NCI-H2029 (cell line): ENCODE results near the gene PITX3.
"Not testable (repeated sequence)": the region's sequence is repeated elsewhere in the genome, so short reads cannot be mapped to it uniquely, and the experiment has no call there.

Experiments
- DNase-seq: peaks from one replicate; lab custom pipeline; 2025; lab: John Stamatoyannopoulos, UW

PITX3 gene

GRCh38 chr10:102225646-102226541, 15.4 kb downstream of the PITX3 start, which contains the start of gene ELOVL3:
TSS of gene ELOVL3 (plus strand) at chr10:102226299. CDS start at chr10:102226549, 250 bp downstream.
- DNase-seq = peak; percentile 74

- DNase-seq = no peak
Measured at GRCh38 chr10:102222797-102223196, 18.5 kb downstream of the PITX3 start.

DNA sequence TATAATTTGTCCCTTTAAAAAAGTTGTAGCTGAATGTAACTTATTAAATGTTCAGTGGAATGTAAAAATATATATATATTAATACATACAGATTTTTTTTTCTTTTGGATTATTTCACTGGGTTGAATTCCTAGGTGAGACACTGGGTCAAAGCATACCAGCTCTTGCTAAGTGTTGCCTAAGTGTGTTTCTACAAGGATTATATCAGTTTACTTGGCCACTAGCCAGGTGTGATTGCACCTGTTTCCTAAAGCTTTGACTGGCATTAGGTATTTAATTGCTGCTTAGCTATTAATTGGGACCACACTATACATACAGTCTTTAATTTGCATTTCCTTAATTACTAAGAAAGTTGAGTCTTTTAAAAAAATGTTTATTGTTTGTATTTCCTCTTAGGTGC, 20.7 kb downstream of the PITX3 start:
- peak; percentile 50 for DNase-seq

DNA sequence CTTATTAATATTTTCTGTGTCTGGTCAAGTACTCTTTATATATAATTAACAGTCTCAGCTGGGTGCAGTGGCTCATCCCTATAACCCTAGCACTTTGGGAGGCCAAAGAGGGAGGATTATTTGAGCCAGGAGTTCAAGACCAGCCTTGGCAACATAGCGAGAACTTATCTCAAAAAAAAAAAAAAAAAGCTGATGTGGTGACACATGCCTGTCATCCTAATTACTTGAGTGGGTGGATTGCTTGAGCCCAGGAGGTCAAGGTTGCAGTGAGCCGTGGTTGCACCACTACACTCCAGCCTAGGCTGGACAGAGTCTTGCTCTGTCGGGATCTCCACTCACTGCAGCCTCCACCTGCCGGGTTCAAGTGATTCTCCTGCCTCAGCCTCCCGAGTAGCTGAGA, 21.9 kb downstream of the PITX3 start:
- DNase-seq = no peak

DNA sequence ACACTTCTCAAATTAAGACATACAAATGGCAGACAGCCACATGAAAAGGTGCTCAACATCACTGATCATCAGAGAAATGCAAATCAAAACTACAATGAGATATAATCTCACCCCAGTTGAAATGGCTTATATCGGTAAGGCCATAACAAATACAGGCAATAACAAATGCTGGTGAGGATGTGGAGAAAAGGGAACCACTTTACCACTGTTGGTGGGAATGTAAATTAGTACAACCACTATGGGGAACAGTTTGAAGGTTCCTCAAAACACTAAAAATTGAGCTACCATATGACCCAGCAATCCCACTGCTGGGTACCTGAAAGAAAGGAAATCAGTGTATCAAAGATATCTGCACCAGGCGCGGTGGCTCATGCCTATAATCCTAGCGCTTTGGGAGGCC, 27.7 kb downstream of the PITX3 start:
- not testable (repeated sequence) for DNase-seq

GRCh38 chr10:102211615-102212299, 29.6 kb downstream of the PITX3 start:
- DNase-seq = no peak

DNA sequence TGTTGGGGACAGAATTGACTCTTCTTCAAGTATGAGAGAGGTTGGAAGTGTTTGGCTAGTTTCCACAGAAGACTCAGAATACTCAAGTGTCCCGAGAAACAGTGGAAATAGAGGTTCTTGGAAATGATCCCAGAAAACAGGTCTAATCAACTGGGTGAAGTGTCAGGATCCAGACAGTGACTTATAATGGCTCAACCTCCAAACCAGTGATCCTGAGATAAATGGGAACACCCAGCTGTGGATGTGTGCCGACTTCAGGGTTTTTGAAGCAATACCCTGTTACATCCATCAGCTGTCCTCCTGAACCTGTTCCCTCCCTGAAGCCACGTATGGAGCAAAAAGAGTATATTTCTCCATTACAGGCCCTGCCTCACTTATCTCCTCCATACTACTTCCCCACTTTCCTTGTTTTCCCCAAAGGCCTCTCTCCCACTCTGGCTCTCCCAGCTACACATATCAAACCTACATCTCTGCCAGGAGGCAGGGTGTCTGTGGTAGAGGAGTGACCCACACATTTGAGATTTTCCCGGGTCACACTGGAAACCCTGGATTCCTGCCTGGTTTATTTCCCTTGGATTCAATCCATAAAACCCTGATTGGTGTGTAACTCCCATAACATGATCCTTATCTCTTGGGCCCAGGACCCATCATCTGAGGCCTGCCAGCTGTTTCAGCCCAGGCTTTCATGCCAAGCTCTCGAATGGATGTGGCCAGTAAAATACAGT, 32.8 kb downstream of the PITX3 start:
- no peak for DNase-seq

- no peak for DNase-seq
Measured at GRCh38 chr10:102202386-102202785, 38.9 kb downstream of the PITX3 start.

- DNase-seq = no peak
Measured at GRCh38 chr10:102200751-102201640, 40.3 kb downstream of the PITX3 start.

GRCh38 chr10:102198027-102198426, 43.3 kb downstream of the PITX3 start:
- DNase-seq = no peak

DNA sequence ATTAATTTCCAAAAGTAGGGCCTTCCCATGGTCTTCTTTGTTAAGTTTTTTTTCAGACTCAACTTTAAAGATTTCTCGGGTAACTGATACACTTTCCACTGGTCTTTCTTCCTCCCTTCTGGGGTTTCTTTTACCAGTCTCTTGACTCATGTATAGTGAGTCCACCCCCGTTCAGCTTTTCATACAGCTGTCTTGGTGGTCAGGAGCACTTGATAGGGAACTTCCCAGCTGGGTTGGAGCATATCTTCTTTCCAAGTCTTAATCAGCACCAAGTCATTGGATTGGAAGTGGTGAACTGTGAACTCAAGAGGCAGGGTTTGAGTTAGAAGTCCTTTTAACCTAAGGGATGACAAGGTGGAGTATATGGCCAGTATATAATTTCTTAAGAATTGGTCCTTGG, 44.4 kb downstream of the PITX3 start:
- no peak for DNase-seq

- DNase-seq = no peak
Measured at GRCh38 chr10:102195296-102195870, 45.9 kb downstream of the PITX3 start.

DNA sequence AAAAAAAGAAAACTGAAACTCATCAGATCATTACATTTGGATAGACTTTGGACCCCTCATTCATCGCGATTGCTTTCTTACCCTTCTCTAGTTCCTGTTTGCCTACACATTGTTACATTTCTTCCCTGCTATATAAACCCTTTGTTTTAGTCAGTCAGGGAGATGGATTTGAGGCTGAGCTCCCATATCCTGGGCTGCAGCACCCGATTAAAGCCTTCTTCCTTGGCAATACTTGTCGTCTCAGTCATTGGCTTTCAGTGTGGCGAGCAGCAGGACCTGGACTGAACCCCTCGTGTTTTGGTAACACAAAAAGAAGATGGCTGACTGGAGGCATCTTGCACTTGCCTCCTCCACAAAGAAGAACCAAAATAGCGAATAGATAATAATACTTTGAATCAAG, 49.4 kb downstream of the PITX3 start:
- DNase-seq = no peak

DNA sequence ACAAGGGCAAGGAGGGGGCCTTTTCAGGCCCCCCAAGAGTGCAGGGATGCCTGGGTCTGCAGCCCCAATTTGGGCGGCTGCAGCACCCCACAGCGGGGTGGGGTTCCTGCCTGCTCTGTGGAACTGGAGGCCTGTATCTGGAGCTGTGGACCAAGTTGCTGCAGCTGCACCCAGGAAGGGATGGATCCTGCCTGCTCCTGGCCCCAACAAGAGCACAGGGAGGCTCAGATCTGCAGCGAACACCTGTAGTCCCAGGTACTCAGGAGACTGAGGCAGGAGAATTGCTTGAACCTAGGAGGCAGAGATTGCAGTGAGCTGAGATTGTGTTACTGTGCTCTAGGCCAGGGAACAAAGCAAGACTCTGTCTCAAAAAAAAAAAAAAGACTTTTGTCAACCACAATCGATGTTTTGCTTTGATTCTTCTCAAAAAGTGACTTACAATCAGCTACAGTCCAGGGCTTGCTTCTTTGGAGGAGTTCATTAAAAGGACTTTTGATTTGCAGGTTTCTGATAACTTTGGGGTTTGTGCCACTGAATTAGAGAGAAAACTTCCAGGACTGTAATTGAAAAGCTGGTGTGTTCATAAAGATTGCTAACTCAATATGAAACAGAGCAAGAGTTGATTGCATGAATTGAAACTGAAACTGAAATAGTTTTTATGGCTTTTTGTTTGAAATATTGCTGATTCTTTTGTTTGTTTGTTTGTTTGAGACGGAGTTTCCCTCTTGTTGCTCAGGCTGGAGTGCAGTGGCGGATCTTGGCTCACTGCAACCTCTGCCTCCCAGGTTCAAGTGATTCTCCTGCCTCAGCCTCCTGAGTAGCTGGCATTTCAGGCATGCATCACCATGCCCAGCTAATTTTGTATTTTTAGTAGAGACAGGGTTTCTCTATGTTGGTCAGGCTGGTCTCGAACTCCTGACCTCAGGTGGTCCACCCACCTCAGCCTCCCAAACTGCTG, 52.1 kb downstream of the PITX3 start:
- not testable (repeated sequence) for DNase-seq

DNA sequence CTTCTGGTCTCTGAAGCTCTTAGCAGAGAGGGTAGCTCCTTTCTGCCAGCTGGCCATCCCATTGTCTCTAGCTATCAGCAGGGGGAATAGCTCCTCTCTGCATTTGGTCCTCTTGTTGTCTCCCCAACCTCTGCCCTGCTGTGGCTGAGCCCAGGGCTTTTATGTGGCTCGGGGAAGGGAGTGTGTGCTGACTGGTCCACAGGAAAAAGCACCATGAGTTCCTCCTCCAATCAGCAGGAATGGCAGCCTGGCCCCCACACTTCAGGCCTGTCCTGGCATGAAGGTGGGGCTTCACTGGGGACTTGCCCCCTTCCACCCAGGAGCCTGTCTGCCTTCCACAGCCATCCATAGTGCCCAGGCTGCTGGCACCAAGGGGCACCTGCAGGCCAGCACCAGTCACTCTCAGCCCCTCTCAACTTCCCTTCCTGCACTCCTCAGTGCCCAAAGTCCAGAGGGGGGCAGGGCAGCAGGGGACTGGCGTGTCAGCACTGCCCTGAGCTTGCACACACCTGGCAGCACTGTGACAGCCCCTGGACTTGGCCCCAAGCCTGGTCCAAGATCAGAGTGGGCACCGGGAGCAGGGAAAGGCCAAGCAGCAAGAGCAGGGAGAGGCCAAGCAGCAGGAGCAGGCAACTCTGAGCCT, 52.9 kb downstream of the PITX3 start:
- no peak for DNase-seq

DNA sequence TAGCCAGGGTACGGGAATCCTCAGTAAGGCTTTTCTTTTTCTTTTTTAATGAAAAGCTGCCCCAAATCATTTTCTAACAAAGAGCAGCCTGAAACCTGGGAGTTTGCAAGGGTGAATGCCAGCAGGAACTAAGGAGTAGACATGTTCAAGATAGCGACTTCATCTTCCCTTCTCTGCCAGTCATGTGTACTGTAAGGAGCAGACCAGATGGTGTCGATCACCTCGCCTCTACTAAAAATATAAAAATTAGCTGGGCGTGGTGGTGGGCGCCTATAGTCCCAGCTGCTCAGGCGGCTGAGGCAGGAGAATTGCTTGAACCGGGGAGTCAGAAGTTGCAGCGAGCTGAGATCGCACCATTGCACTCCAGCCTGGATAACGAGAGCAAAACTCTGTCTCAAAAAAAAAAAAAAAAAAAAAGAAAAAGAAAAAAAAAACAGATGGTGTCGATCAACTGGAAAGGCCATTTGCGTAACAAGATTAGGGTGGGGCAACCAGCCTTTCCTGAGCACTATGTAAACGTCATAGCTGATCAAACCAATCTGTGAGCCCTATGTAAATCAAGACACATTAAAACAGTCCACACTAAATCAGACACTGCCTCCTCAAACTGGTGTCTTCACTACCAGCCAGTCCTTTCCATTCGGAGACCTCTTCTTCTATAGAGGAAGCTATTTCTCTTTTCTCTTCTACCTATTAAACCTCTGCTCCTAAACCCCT, 55.3 kb downstream of the PITX3 start:
- DNase-seq = no peak

GRCh38 chr10:102185272-102185671, 56.0 kb downstream of the PITX3 start:
- DNase-seq = no peak

DNA sequence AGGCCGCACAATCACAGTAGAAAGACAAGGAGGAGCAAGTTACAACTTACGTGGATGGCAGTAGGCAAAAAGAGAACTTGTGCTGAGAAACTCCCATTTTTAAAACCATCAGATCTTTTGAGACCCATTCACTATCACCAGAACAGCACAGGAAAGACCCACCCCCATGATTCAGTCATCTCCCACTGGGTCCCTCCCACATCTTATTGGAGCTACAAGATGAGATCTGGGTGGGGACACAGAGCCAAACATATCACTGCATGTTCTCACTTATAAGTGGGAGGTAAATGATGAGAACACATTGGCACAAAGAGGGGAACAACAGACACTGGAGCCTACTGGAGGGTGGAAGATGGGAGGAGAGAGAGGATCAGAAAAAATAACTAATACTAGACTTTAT, 56.7 kb downstream of the PITX3 start:
- no peak for DNase-seq
